GM12878 (cell line): Measurements from ENCODE around the gene TBCK. TPM values are rescaled to one million over a fixed set of nuclear protein-coding genes. Genes with fewer than 3 reads are reported as not detected.

ENCODE experiments used
- ATAC-seq: fragments of 200-7000 bp; cut with Tn5 transposase; 3 replicates; pipeline ENCODE4 v1.9.1; 2020; ENCODE audit warnings: mild to moderate bottlenecking, moderate library complexity
- BruUV-seq: library from RNA; stranded (reverse); fragments of 400-500 nt; replicated peaks from 2 replicates; lab custom pipeline; 2021; lab: Mats Ljungman, UMichigan
- CTCF ChIA-PET: fragments of 300-600 bp; sonication (Branson Sonifier 250); formaldehyde crosslinking; extraction: SDS; loops from one replicate; lab custom pipeline; 2021; ENCODE audit warnings: inconsistent platforms; lab: Yijun Ruan, JAX
- POLR2A ChIA-PET: fragments of 350-600 bp; formaldehyde crosslinking; extraction: SDS; loops from one replicate; lab custom pipeline; 2021; ENCODE audit warnings: inconsistent platforms; lab: Charles Lee
- RAD21 ChIA-PET: fragments of 300-600 bp; sonication (Branson Sonifier 250); formaldehyde crosslinking; loops from one replicate; lab custom pipeline; 2023; ENCODE audit warnings: antibody characterized with exemption; ENCODE audit not compliant: unreplicated experiment; lab: Charles Lee
- SMC1A ChIA-PET: fragments of 300-600 bp; sonication (Branson Sonifier 250); formaldehyde crosslinking; loops from one replicate; lab custom pipeline; 2023; ENCODE audit not compliant: unreplicated experiment, uncharacterized antibody; lab: Charles Lee
- DNase-seq: peaks from one replicate; pipeline ENCODE4 v3.0.0-alpha.2; 2011; ENCODE audit warnings: low read depth, low spot score
- FAIRE-seq: peaks from 3 replicates; lab custom pipeline; 2011; peaks lifted over from hg19 to GRCh38; lab: Jason Lieb, UNC
- H2AFZ ChIP-seq: 2 replicates; pipeline ENCODE4 v1.6.0; 2011; ENCODE audit warnings: low read depth, low read length, control low read depth; ENCODE audit not compliant: control insufficient read depth
- H3K27ac ChIP-seq: 2 replicates; pipeline ENCODE4 v1.5.1; 2011; ENCODE audit warnings: control low read depth; ENCODE audit not compliant: control insufficient read depth, insufficient read depth
- H3K27me3 ChIP-seq, 2 experiments: replicated peaks in 1 of 2; 2 replicates each; pipeline versions ENCODE4 v1.6.0 to v1.6.1; 2011; ENCODE audit warnings: low read length in 1 of 2; ENCODE audit not compliant: control insufficient read depth in 2 of 2, insufficient read depth in 2 of 2
- H3K36me3 ChIP-seq, 2 experiments: 2 replicates each; pipeline ENCODE4 v1.5.1; 2011; ENCODE audit warnings: low read length in 1 of 2; ENCODE audit not compliant: control insufficient read depth in 2 of 2, insufficient read depth in 2 of 2
- H3K4me1 ChIP-seq: 2 replicates; pipeline ENCODE4 v1.6.1; 2011; ENCODE audit warnings: mild to moderate bottlenecking, low read length, moderate library complexity, mixed read lengths; ENCODE audit not compliant: control insufficient read depth, insufficient read depth
- H3K4me2 ChIP-seq: 2 replicates; pipeline ENCODE4 v1.6.0; 2011; ENCODE audit warnings: control low read depth; ENCODE audit not compliant: control insufficient read depth, insufficient read depth
- H3K4me3 ChIP-seq: fragments of 200-600 bp; sonication (generic); 2 replicates; pipeline ENCODE4 v1.5.1; 2016
- H3K79me2 ChIP-seq: 2 replicates; pipeline ENCODE4 v1.6.0; 2011; ENCODE audit warnings: low read length; ENCODE audit not compliant: control insufficient read depth, insufficient read depth
- H3K9ac ChIP-seq: 2 replicates; pipeline ENCODE4 v1.8.0; 2011; ENCODE audit warnings: low read length, control low read depth, mixed read lengths; ENCODE audit not compliant: control insufficient read depth, insufficient read depth
- H3K9me3 ChIP-seq: replicated peaks from 3 replicates; pipeline ENCODE4 v1.5.1; 2011; ENCODE audit warnings: mild to moderate bottlenecking, low read length; ENCODE audit not compliant: control insufficient read depth, insufficient read depth
- H4K20me1 ChIP-seq: 2 replicates; pipeline ENCODE4 v1.6.0; 2011; ENCODE audit not compliant: control insufficient read depth, insufficient read depth
- BACH1 ChIP-seq: fragments of 450-650 bp; IDR thresholded peaks from 2 replicates; pipeline ENCODE4 v1.6.1; 2017; ENCODE audit warnings: mild to moderate bottlenecking, borderline replicate concordance
- CEBPB ChIP-seq, 2 experiments: fragments of 150-350 bp in 1 of 2; IDR thresholded peaks; 2 replicates each; pipeline ENCODE4 v1.6.1; 2012 to 2014; ENCODE audit warnings: low read depth in 2 of 2, low read length in 2 of 2, borderline replicate concordance in 1 of 2, inconsistent platforms in 1 of 2
- CHD2 ChIP-seq: IDR thresholded peaks from 2 replicates; pipeline ENCODE4 v1.6.1; 2011; ENCODE audit warnings: low read depth, low read length, improper control_type of control experiment, borderline replicate concordance
- EP300 ChIP-seq, 2 experiments: fragments of 150-350 bp in 1 of 2; IDR thresholded peaks; 2 replicates each; pipeline ENCODE4 v1.6.1; 2011 to 2012; ENCODE audit warnings: low read depth in 2 of 2, low read length in 2 of 2, borderline replicate concordance in 1 of 2, improper control_type of control experiment in 1 of 2, inconsistent platforms in 1 of 2; ENCODE audit not compliant: control insufficient read depth in 1 of 2
- MEF2A ChIP-seq: IDR thresholded peaks from 2 replicates; pipeline ENCODE4 v1.6.1; 2011; ENCODE audit warnings: low read depth, mild to moderate bottlenecking, low read length, moderate library complexity; ENCODE audit not compliant: insufficient read depth
- NFIC ChIP-seq: IDR thresholded peaks from 2 replicates; pipeline ENCODE4 v1.6.1; 2012; ENCODE audit warnings: low read depth, mild to moderate bottlenecking, inconsistent platforms, low read length, moderate library complexity
- ZBTB33 ChIP-seq: fragments of 450-650 bp; IDR thresholded peaks from 2 replicates; pipeline ENCODE4 v1.6.1; 2017; ENCODE audit warnings: mild to moderate bottlenecking
- ZBTB4 ChIP-seq: fragments of 450-650 bp; formaldehyde crosslinking; IDR thresholded peaks from 2 replicates; pipeline ENCODE4 v1.4.0; 2022; ENCODE audit warnings: mild to moderate bottlenecking, moderate library complexity
- ZNF274 ChIP-seq: IDR thresholded peaks from one replicate; pipeline ENCODE4 v1.8.0; 2011; ENCODE audit not compliant: insufficient read length, insufficient read depth
- WGBS: methylation state at CpG from one replicate; pipeline ENCODE4 v1.1.6; 2016; ENCODE audit warnings: low lambda C conversion rate; ENCODE audit not compliant: insufficient replicate concordance, insufficient coverage; ENCODE audit errors: missing lambda C conversion rate; 5-methylcytosine and 5-hydroxymethylcytosine counted together
- in situ Hi-C: fragments of 300-500 bp; cut with MboI; formaldehyde crosslinking; loops from 9 replicates; pipeline ENCODE4 v1.14.3; 2018; ENCODE audit warnings: mixed read lengths
- intact Hi-C: fragments of 100-400 bp; cut with micrococcal nuclease; formaldehyde crosslinking; loops from one replicate; pipeline ENCODE4 v1.14.2; 2022; ENCODE audit not compliant: unreplicated experiment
- polyA plus RNA-seq, 11 experiments: library from polyadenylated mRNA; depleted of rRNA in 4 of 11; unstranded in 6 of 11; stranded (reverse) in 5 of 11; fragments of >200 nt; fragmentation: Nextera tagmentation in 4 of 11; fragmentation: Illumina TruSeq in 1 of 11; extraction: Ambion mirVana in 4 of 11; extraction: Trizol in 1 of 11; gene quantifications; 1 replicate in 1 of 11; 2 replicates in 10 of 11; pipeline versions ENCODE4 v1.2.1 to v1.2.3, GENCODE V29; 2011 to 2016; ENCODE audit warnings: inconsistent platforms in 2 of 11, missing spikeins in 2 of 11, low read depth in 1 of 11
- total RNA-seq, 4 experiments: library from RNA; depleted of rRNA in 3 of 4; stranded (reverse); fragments of >200 nt in 3 of 4; fragmentation: Illumina TruSeq in 1 of 4; extraction: Trizol in 1 of 4; gene quantifications; 2 replicates each; pipeline versions ENCODE4 v1.2.1 to v1.2.3, GENCODE V29; 2013 to 2021
- TF ChIP-seq, protein P1 (sequence below): IDR thresholded peaks from 2 replicates; pipeline ENCODE4 v1.6.1; 2012; ENCODE audit warnings: low read length, inconsistent platforms

Gene TBCK
- total and polyA plus RNA-seq, 10 of the 15 experiments (the other 5 are each of a cell fraction or from before 2014, with no cell fraction given) = 4.1 to 30.3 (median 20.2) TPM

- TF ChIP-seq CHD2 (no peak), EP300 (IDR thresholded peaks at IDR 0.05; ENCODE audit: borderline replicate concordance in 1 of 2, control insufficient read depth in 1 of 2, low read depth in 2 of 2, low read length in 2 of 2) (no peak), MEF2A (no peak), ZBTB4 (no peak), CEBPB (IDR thresholded peaks at IDR 0.05; ENCODE audit: borderline replicate concordance in 1 of 2, low read depth in 2 of 2, low read length in 2 of 2) (no peak), BACH1 (no peak), NFIC (no peak), ZNF274 (no peak)
These were observed 121.2 kb downstream of the TBCK start (continued) for GRCh38 chr4:106194801-106195200.

DNA sequence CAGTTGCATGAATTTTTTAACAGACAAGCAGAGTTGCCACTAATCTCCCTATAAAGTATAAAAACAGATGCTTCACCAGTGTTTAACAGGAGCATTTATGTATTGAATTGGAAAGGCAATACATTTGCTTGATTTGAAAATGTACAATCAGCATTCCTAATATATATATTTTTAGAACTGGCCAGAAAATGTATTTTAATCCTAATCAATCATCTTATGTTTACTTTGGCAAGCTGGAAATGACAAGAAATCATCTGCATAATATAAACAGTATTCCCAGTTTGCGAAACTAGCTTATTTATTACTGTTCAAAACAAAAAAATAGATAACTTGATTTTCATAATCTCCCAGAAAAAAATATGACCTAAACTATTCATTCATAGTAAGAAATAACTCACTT, 123.9 kb downstream of the TBCK start:
- no peaks in the 10 kb centered on the region for H3K4me1 ChIP-seq
- in situ Hi-C loops (no loop called here), intact Hi-C loops (loop anchor here (10.0 kb wide), 1 partner anchor 687 kb away; no protein-coding TSS in a partner anchor)
- no peaks in the 10 kb centered on the region for H4K20me1 ChIP-seq
- H3K27me3 ChIP-seq = no peaks in the 10 kb centered on the region
- CTCF ChIA-PET = interaction anchor here (1.6 kb wide), 1 partner anchor 9 kb away, joined by 3 read pairs; no protein-coding TSS in a partner anchor
- no TSS peak for BruUV-seq
- no peak overlapping the region for H3K9ac ChIP-seq
- no peaks in the 10 kb centered on the region for H3K79me2 ChIP-seq
- TF ChIP-seq, protein P1, sequence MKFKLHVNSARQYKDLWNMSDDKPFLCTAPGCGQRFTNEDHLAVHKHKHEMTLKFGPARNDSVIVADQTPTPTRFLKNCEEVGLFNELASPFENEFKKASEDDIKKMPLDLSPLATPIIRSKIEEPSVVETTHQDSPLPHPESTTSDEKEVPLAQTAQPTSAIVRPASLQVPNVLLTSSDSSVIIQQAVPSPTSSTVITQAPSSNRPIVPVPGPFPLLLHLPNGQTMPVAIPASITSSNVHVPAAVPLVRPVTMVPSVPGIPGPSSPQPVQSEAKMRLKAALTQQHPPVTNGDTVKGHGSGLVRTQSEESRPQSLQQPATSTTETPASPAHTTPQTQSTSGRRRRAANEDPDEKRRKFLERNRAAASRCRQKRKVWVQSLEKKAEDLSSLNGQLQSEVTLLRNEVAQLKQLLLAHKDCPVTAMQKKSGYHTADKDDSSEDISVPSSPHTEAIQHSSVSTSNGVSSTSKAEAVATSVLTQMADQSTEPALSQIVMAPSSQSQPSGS = no peak
- TF ChIP-seq ZBTB33 = no peak
- SMC1A ChIA-PET = interaction anchor here (1.9 kb wide), 1 partner anchor 12 kb away, joined by 4 read pairs; no protein-coding TSS in a partner anchor
- no peak overlapping the region for H2AFZ ChIP-seq
- WGBS = 91% methylated on average over 1 of the region's 1 CpG
- H3K4me2 ChIP-seq = no peak overlapping the region
- H3K4me3 ChIP-seq = no peak overlapping the region
- DNase-seq = no peak
- H3K27ac ChIP-seq = no peak overlapping the region
- no peaks in the 10 kb centered on the region for H3K36me3 ChIP-seq
- RAD21 ChIA-PET = no interaction called here
- no peak for FAIRE-seq
- ATAC-seq = no peak
- H3K9me3 ChIP-seq = no peaks in the 10 kb centered on the region
- POLR2A ChIA-PET = no interaction called here
